Measurements from ENCODE around the gene AZIN2.

DNA sequence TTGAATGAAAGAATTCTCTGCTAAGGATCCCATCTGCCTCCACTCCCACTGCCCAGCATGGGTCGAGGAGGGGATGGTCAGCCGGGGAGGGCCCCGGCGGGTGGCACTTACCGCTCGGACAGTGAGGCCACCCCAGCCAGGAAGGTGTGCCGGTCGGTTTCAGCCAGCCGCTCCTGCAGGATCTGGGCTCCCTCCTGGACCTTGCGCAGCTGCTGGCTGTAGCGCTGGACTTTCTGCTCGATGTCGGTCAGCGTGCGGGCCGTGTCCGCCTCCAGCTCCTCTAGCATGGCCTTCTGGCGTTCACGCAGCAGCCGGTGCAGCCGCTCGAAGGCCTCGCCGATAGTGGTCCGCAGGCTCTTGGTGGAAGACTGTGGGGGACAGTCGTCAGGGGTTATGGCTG, 78.6 kb downstream of the AZIN2 start:
- TF ChIP-seq CTCF (IDR thresholded peaks at IDR 0.05) (no peak), POLR2A (IDR thresholded peaks at IDR 0.05) (no peak), POLR2AphosphoS5 (IDR thresholded peaks at IDR 0.05) (no peak)
